ENCODE results near the gene GOLM1.
A peak's percentile ranks its signal among the peaks of the same experiment; 100 is the strongest.
"Not testable (repeated sequence)": the region's sequence is repeated elsewhere in the genome, so short reads cannot be mapped to it uniquely, and the experiment has no call there.

The GOLM1 gene

DNA sequence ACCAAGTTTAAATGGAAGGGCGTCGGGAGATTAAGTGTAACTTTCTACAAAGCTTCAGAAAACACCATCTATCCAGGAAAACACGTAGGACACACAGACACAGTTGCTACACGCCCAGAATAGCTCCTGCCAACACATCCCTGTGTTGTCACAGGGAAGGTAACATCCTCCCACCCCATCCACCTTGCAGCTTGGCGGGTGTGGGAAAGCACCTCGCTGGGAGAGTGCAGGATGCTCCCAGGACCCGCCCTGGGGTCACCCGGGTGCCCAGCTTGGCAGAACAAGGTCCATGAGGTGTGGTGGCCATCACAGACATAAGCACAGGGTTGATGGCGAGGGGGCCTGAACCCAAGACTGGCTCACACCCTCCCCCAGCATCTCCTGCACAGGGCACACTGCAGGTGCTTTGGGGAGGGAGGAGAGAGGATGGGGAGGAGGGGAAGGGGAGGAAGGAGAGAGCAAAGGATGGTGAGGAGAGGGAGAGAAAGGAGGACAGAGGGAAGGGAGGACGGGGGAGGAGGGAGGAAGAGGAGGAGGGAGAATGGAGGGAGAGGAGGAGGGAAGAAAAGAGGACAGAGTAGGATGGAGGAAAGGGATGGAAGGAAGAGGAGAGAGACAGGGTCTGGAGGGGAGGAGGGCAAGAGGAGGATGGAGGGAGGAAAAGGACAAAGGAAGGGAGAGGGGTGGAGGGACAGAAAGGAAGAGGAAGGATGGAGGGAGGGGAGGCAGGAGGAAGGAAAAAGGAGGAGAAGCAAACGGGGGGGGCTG is 37.2 kb downstream of the GOLM1 start:
- Histone ChIP-seq H3K4me2 (ENCODE audit: insufficient read depth, low read length) (no peak overlapping the region), H4K20me1 (ENCODE audit: insufficient read depth, low read length) (no peaks in the 10 kb centered on the region), H3K4me1 (ENCODE audit: insufficient read depth, low read length) (no peaks in the 10 kb centered on the region), H3K9me3 (ENCODE audit: insufficient read depth, low read length, severe bottlenecking) (no peaks in the 10 kb centered on the region), H2AFZ (ENCODE audit: low read depth, low read length) (no peak overlapping the region), H3K9ac (ENCODE audit: low read depth, low read length) (no peak overlapping the region), H3K27me3 (ENCODE audit: insufficient read depth, low read length, poor library complexity) (peaks cover 12% of the 10 kb centered on the region), H3K79me2 (ENCODE audit: insufficient read depth, low read length) (no peaks in the 10 kb centered on the region), H3K27ac (ENCODE audit: low read length) (no peak overlapping the region), H3K4me3 (ENCODE audit: low read depth in 1 of 2, low read length in 2 of 2) (no peak overlapping the region), H3K36me3 (ENCODE audit: insufficient read depth, low read length) (no peaks in the 10 kb centered on the region)
- DNase-seq: no peak
- no peak for ATAC-seq (ENCODE audit: insufficient read depth, low read depth)
- TF ChIP-seq, protein P1, sequence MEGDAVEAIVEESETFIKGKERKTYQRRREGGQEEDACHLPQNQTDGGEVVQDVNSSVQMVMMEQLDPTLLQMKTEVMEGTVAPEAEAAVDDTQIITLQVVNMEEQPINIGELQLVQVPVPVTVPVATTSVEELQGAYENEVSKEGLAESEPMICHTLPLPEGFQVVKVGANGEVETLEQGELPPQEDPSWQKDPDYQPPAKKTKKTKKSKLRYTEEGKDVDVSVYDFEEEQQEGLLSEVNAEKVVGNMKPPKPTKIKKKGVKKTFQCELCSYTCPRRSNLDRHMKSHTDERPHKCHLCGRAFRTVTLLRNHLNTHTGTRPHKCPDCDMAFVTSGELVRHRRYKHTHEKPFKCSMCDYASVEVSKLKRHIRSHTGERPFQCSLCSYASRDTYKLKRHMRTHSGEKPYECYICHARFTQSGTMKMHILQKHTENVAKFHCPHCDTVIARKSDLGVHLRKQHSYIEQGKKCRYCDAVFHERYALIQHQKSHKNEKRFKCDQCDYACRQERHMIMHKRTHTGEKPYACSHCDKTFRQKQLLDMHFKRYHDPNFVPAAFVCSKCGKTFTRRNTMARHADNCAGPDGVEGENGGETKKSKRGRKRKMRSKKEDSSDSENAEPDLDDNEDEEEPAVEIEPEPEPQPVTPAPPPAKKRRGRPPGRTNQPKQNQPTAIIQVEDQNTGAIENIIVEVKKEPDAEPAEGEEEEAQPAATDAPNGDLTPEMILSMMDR (IDR thresholded peaks at IDR 0.05; ENCODE audit: borderline replicate concordance, extremely low read depth, low read length, poor library complexity, severe bottlenecking): no peak
- no peak for TF ChIP-seq EZH2 (IDR thresholded peaks at IDR 0.05; ENCODE audit: borderline replicate concordance, low read depth, low read length, severe bottlenecking)

DNA sequence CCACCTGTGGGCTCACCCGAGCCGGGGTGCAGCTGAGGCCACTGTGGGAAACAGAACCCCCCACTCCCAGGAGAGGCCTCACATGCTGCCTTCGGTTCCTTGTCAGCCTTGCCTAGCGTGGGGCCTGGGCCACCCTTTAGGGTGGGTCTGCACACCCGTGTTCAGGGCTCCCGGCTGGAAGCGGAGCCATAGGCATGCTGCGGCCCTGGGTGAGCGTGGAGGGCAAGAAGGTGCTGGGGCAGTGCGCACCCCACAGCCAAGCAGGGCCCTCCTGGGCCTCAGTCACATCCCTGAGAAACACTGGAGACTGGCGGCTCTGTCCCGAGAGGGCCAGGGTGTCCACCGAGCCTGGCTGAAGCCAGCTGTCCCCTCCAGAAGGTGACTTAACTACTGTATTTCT is 41.9 kb downstream of the GOLM1 start:
- Histone ChIP-seq H3K27me3 (ENCODE audit: insufficient read depth, low read length, poor library complexity) (peaks cover 7% of the 10 kb centered on the region), H3K4me2 (ENCODE audit: insufficient read depth, low read length) (no peak overlapping the region), H3K4me3 (ENCODE audit: low read depth in 1 of 2, low read length in 2 of 2) (no peak overlapping the region), H3K79me2 (ENCODE audit: insufficient read depth, low read length) (no peaks in the 10 kb centered on the region), H3K27ac (ENCODE audit: low read length) (no peak overlapping the region), H3K9ac (ENCODE audit: low read depth, low read length) (no peak overlapping the region), H3K4me1 (ENCODE audit: insufficient read depth, low read length) (no peaks in the 10 kb centered on the region), H3K9me3 (ENCODE audit: insufficient read depth, low read length, severe bottlenecking) (no peaks in the 10 kb centered on the region), H2AFZ (ENCODE audit: low read depth, low read length) (no peak overlapping the region), H4K20me1 (ENCODE audit: insufficient read depth, low read length) (no peaks in the 10 kb centered on the region; the same call in 1 of the 2 replicates), H3K36me3 (ENCODE audit: insufficient read depth, low read length) (no peaks in the 10 kb centered on the region)
- ATAC-seq (ENCODE audit: insufficient read depth, low read depth) (no peak), DNase-seq (no peak)
- TF ChIP-seq EZH2 (IDR thresholded peaks at IDR 0.05; ENCODE audit: borderline replicate concordance, low read depth, low read length, severe bottlenecking): no peak
- TF ChIP-seq, protein P1 (IDR thresholded peaks at IDR 0.05; ENCODE audit: borderline replicate concordance, extremely low read depth, low read length, poor library complexity, severe bottlenecking): no peak

GRCh38 chr9:86054695-86055094 is 44.7 kb downstream of the GOLM1 start:
- H3K27ac ChIP-seq (ENCODE audit: low read length): no peak overlapping the region
- no peaks in the 10 kb centered on the region; the same call in 1 of the 2 replicates for H4K20me1 ChIP-seq (ENCODE audit: insufficient read depth, low read length)
- no peaks in the 10 kb centered on the region for H3K79me2 ChIP-seq (ENCODE audit: insufficient read depth, low read length)
- ATAC-seq (ENCODE audit: insufficient read depth, low read depth) (no peak), DNase-seq (no peak)
- H3K9ac ChIP-seq (ENCODE audit: low read depth, low read length): no peak overlapping the region
- no peaks in the 10 kb centered on the region for H3K9me3 ChIP-seq (ENCODE audit: insufficient read depth, low read length, severe bottlenecking)
- H3K36me3 ChIP-seq (ENCODE audit: insufficient read depth, low read length): no peaks in the 10 kb centered on the region
- no peak overlapping the region for H2AFZ ChIP-seq (ENCODE audit: low read depth, low read length)
- no peaks in the 10 kb centered on the region for H3K27me3 ChIP-seq (ENCODE audit: insufficient read depth, low read length, poor library complexity)
- no peaks in the 10 kb centered on the region for H3K4me1 ChIP-seq (ENCODE audit: insufficient read depth, low read length)
- no peak for TF ChIP-seq EZH2 (IDR thresholded peaks at IDR 0.05; ENCODE audit: borderline replicate concordance, low read depth, low read length, severe bottlenecking)
- H3K4me2 ChIP-seq (ENCODE audit: insufficient read depth, low read length): no peak overlapping the region
- H3K4me3 ChIP-seq (ENCODE audit: low read depth in 1 of 2, low read length in 2 of 2): no peak overlapping the region

GRCh38 chr9:86052556-86053468 is 46.5 kb downstream of the GOLM1 start:
- no peaks in the 10 kb centered on the region for H3K79me2 ChIP-seq (ENCODE audit: insufficient read depth, low read length)
- H3K4me3 ChIP-seq (ENCODE audit: low read depth in 1 of 2, low read length in 2 of 2): no peak overlapping the region
- H3K4me2 ChIP-seq (ENCODE audit: insufficient read depth, low read length): no peak overlapping the region
- H3K36me3 ChIP-seq (ENCODE audit: insufficient read depth, low read length): no peaks in the 10 kb centered on the region
- no peaks in the 10 kb centered on the region; the same call in 1 of the 2 replicates for H4K20me1 ChIP-seq (ENCODE audit: insufficient read depth, low read length)
- DNase-seq (no peak), ATAC-seq (ENCODE audit: insufficient read depth, low read depth) (peak; percentile 24; the same call in 1 of the 3 replicates)
- no peak for TF ChIP-seq EZH2 (IDR thresholded peaks at IDR 0.05; ENCODE audit: borderline replicate concordance, low read depth, low read length, severe bottlenecking)
- TF ChIP-seq, protein P1 (IDR thresholded peaks at IDR 0.05; ENCODE audit: borderline replicate concordance, extremely low read depth, low read length, poor library complexity, severe bottlenecking): no peak
- H3K27ac ChIP-seq (ENCODE audit: low read length): no peak overlapping the region
- no peaks in the 10 kb centered on the region for H3K9me3 ChIP-seq (ENCODE audit: insufficient read depth, low read length, severe bottlenecking)
- no peaks in the 10 kb centered on the region for H3K27me3 ChIP-seq (ENCODE audit: insufficient read depth, low read length, poor library complexity)
- no peak overlapping the region for H2AFZ ChIP-seq (ENCODE audit: low read depth, low read length)
- no peak overlapping the region for H3K9ac ChIP-seq (ENCODE audit: low read depth, low read length)
- H3K4me1 ChIP-seq (ENCODE audit: insufficient read depth, low read length): no peaks in the 10 kb centered on the region

- H3K79me2 ChIP-seq (ENCODE audit: insufficient read depth, low read length); DNase-seq: not testable (repeated sequence)
Measured at GRCh38 chr9:86048018-86048742, 51.2 kb downstream of the GOLM1 start.

More at GRCh38 chr9:86048018-86048742, 51.2 kb downstream of the GOLM1 start:
- not testable (repeated sequence) for H3K36me3 ChIP-seq (ENCODE audit: insufficient read depth, low read length); H2AFZ ChIP-seq (ENCODE audit: low read depth, low read length); H3K4me1 ChIP-seq (ENCODE audit: insufficient read depth, low read length); H3K4me3 ChIP-seq (ENCODE audit: low read depth in 1 of 2, low read length in 2 of 2); H3K27me3 ChIP-seq (ENCODE audit: insufficient read depth, low read length, poor library complexity); H4K20me1 ChIP-seq (ENCODE audit: insufficient read depth, low read length); H3K27ac ChIP-seq (ENCODE audit: low read length); H3K9ac ChIP-seq (ENCODE audit: low read depth, low read length); ATAC-seq (ENCODE audit: insufficient read depth, low read depth); H3K4me2 ChIP-seq (ENCODE audit: insufficient read depth, low read length); H3K9me3 ChIP-seq (ENCODE audit: insufficient read depth, low read length, severe bottlenecking)
